ENCODE data around the gene SHKBP1. TPM values are rescaled to one million over a fixed set of nuclear protein-coding genes. Genes with fewer than 3 reads are reported as not detected.

The SHKBP1 gene
- total and polyA plus RNA-seq, 4 donors, result 10.1 to 22.9 (median 15.4) TPM

- Histone ChIP-seq H3K9me3 (ENCODE audit: control insufficient read depth in 4 of 4, low read length in 3 of 4) (no peaks in the 10 kb centered on the region), H3K9ac (ENCODE audit: low read depth in 1 of 2, low read length in 2 of 2) (no peak overlapping the region), H3K27ac (ENCODE audit: low read depth in 1 of 2, low read length in 2 of 2) (peak overlapping the region; percentile 28 to 46), H3K4me3 (ENCODE audit: low read depth in 1 of 3, low read length in 3 of 3) (no peak overlapping the region), H3K36me3 (ENCODE audit: control insufficient read depth in 4 of 4, insufficient read depth in 3 of 4, low read depth in 1 of 4, low read length in 3 of 4) (no peaks in the 10 kb centered on the region), H3K27me3 (ENCODE audit: control insufficient read depth in 4 of 4, insufficient read depth in 4 of 4, low read length in 3 of 4) (peaks cover 0 to 12% (median 4%) of the 10 kb centered on the region in 4 donors), H3K4me1 (ENCODE audit: control insufficient read depth in 4 of 4, insufficient read depth in 4 of 4, low read length in 3 of 4) (peaks cover 7 to 50% (median 23%) of the 10 kb centered on the region in 4 donors)
- peak; percentile 8 for TF ChIP-seq NR2F2 (IDR thresholded peaks at IDR 0.05)
- no peak for TF ChIP-seq RAD21 (IDR thresholded peaks at IDR 0.05)
- WGBS, result 6% methylated on average over 43 of the region's 43 CpGs
- no peak for DNase-seq (ENCODE audit: low spot score)
Observed at GRCh38 chr19:40599902-40600569, 23.4 kb downstream of the SHKBP1 start.

- WGBS, result 8% methylated on average over 13 of the region's 13 CpGs
- Histone ChIP-seq H3K4me3 (ENCODE audit: low read depth in 1 of 3, low read length in 3 of 3) (peak overlapping the region in 1 of 3 donors; percentile 43), H3K4me1 (ENCODE audit: control insufficient read depth in 4 of 4, insufficient read depth in 4 of 4, low read length in 3 of 4) (peaks cover 11 to 57% (median 29%) of the 10 kb centered on the region in 4 donors), H3K27me3 (ENCODE audit: control insufficient read depth in 4 of 4, insufficient read depth in 4 of 4, low read length in 3 of 4) (peaks cover 0 to 12% (median 4%) of the 10 kb centered on the region in 4 donors), H3K27ac (ENCODE audit: low read depth in 1 of 2, low read length in 2 of 2) (peak overlapping the region; percentile 28 to 46), H3K36me3 (ENCODE audit: control insufficient read depth in 4 of 4, insufficient read depth in 3 of 4, low read depth in 1 of 4, low read length in 3 of 4) (no peaks in the 10 kb centered on the region), H3K9ac (ENCODE audit: low read depth in 1 of 2, low read length in 2 of 2) (no peak overlapping the region), H3K9me3 (ENCODE audit: control insufficient read depth in 4 of 4, low read length in 3 of 4) (no peaks in the 10 kb centered on the region)
- TF ChIP-seq ATF3 (IDR thresholded peaks at IDR 0.05), result no peak
- TF ChIP-seq EGR1 (IDR thresholded peaks at IDR 0.05; ENCODE audit: low read depth in 2 of 2), result no peak
- TF ChIP-seq ZBTB33 (IDR thresholded peaks at IDR 0.05), result no peak
- TF ChIP-seq FOXA2 (IDR thresholded peaks at IDR 0.05), result no peak
- TF ChIP-seq JUND (IDR thresholded peaks at IDR 0.05), result no peak
- TF ChIP-seq FOXA1 (IDR thresholded peaks at IDR 0.05), result no peak
- DNase-seq (ENCODE audit: low spot score), result no peak
Observed at GRCh38 chr19:40600570-40601133, 24.0 kb downstream of the SHKBP1 start.

- H3K36me3 ChIP-seq (ENCODE audit: control insufficient read depth in 4 of 4, insufficient read depth in 3 of 4, low read depth in 1 of 4, low read length in 3 of 4), result no peaks in the 10 kb centered on the region
- H3K4me1 ChIP-seq (ENCODE audit: control insufficient read depth in 4 of 4, insufficient read depth in 4 of 4, low read length in 3 of 4), result peaks cover 14 to 64% (median 31%) of the 10 kb centered on the region in 4 donors
- 2% methylated on average over 82 of the region's 82 CpGs for WGBS
- peak within 1 kb of the TSS in 2 of 3 donors; percentile 10 to 43 for H3K4me3 ChIP-seq (ENCODE audit: low read depth in 1 of 3, low read length in 3 of 3)
- no peaks in the 10 kb centered on the region for H3K9me3 ChIP-seq (ENCODE audit: control insufficient read depth in 4 of 4, low read length in 3 of 4)
- peak within 1 kb of the TSS in 1 of 2 donors; percentile 18 for H3K9ac ChIP-seq (ENCODE audit: low read depth in 1 of 2, low read length in 2 of 2)
- H3K27ac ChIP-seq (ENCODE audit: low read depth in 1 of 2, low read length in 2 of 2), result peak within 1 kb of the TSS; percentile 35 to 57
- H3K27me3 ChIP-seq (ENCODE audit: control insufficient read depth in 4 of 4, insufficient read depth in 4 of 4, low read length in 3 of 4), result peaks cover 0 to 12% (median 4%) of the 10 kb centered on the region in 4 donors
- DNase-seq (ENCODE audit: low spot score), result peak; percentile 41
- TF ChIP-seq YY1 (IDR thresholded peaks at IDR 0.05) (no peak), REST (IDR thresholded peaks at IDR 0.05) (no peak), SP1 (IDR thresholded peaks at IDR 0.05) (no peak), NR2F2 (IDR thresholded peaks at IDR 0.05) (no peak), GABPA (IDR thresholded peaks at IDR 0.05 in 1 of 2, conservative IDR thresholded peaks at IDR 0.05 in 1 of 2) (no peak), HNF4A (conservative IDR thresholded peaks at IDR 0.05) (no peak), MAX (IDR thresholded peaks at IDR 0.05) (no peak)
Observed at GRCh38 chr19:40601134-40601974, 24.7 kb downstream of the SHKBP1 start, which contains the start of gene LTBP4. Gene LTBP4, plus strand, starts transcription at chr19:40601369. Its CDS starts 19 bp downstream, at chr19:40601388.
